LNCaP clone FGC (cell line): Measurements from ENCODE around the gene KIR2DL3.
"Not testable (repeated sequence)": the region's sequence is repeated elsewhere in the genome, so short reads cannot be mapped to it uniquely, and the experiment has no call there.

ENCODE experiments used
- DNase-seq: peaks from one replicate; pipeline ENCODE4 v3.0.0-alpha.2; 2011; ENCODE audit warnings: low read depth
- H3K4me3 ChIP-seq: 2 replicates; pipeline ENCODE4 v1.5.1; 2011; ENCODE audit warnings: mild to moderate bottlenecking, low read depth, low read length, control low read depth
- TF ChIP-seq, protein P1 (sequence below): IDR thresholded peaks from 2 replicates; pipeline ENCODE4 v1.5.1; 2012; ENCODE audit warnings: mild to moderate bottlenecking; ENCODE audit not compliant: control insufficient read depth, insufficient read depth; ENCODE audit errors: extremely low read depth

The KIR2DL3 gene

DNA sequence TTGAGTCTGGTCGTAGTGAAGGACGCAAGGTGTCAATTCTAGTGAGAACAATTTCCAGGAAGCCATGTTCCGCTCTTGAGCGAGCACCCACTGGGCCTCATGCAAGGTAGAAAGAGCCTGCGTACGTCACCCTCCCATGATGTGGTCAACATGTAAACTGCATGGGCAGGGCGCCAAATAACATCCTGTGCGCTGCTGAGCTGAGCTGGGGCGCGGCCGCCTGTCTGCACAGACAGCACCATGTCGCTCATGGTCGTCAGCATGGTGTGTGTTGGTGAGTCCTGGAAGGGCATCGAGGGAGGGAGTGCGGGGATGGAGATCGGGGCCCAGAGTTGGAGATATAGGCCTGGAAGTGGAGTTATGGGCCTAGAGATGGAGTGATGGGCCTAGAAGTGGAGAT lies at the start of gene KIR2DL3:
Gene KIR2DL3 (plus strand): TSS at position 208 of the 400 bp plus-strand sequence. CDS start 33 bp downstream, at position 241.
- not testable (repeated sequence) for DNase-seq, H3K4me3 ChIP-seq

DNA sequence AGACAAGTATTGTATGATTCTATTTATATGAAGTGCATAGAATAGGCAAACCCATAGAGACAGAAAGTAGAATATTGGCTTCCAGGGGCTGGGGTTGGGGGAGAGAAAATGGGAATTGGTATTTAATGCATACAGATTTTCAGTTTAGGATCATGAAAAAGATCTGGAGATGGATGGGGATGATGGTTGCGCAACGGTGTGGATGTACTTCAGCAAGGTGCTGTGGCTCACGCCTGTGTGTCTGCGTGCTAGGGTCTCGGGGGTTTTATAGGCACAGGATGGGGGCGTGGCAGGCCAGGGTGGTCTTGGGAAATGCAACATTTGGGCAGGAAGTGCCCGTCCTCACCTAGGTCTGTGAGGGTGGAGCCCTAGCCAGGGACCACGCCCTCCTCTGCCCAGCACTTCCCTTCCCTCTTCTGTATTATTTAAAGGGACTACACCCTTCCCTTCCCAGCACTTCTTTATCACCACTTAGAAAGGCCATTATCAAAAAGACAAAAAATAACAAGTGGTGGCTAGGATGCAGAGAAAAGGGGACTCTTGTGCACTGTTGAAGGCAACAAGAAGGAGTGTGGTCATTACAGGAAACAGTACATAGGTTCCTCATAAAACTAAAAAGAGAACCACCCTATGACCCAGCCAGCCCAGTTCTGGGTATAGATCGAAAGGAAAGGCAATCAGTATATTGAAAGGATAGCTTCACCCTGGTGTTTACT lies 46.6 kb upstream of the KIR2DL3 start:
- DNase-seq = no peak
- no peak overlapping the region for H3K4me3 ChIP-seq
- TF ChIP-seq, protein P1, sequence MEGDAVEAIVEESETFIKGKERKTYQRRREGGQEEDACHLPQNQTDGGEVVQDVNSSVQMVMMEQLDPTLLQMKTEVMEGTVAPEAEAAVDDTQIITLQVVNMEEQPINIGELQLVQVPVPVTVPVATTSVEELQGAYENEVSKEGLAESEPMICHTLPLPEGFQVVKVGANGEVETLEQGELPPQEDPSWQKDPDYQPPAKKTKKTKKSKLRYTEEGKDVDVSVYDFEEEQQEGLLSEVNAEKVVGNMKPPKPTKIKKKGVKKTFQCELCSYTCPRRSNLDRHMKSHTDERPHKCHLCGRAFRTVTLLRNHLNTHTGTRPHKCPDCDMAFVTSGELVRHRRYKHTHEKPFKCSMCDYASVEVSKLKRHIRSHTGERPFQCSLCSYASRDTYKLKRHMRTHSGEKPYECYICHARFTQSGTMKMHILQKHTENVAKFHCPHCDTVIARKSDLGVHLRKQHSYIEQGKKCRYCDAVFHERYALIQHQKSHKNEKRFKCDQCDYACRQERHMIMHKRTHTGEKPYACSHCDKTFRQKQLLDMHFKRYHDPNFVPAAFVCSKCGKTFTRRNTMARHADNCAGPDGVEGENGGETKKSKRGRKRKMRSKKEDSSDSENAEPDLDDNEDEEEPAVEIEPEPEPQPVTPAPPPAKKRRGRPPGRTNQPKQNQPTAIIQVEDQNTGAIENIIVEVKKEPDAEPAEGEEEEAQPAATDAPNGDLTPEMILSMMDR = no peak

DNA sequence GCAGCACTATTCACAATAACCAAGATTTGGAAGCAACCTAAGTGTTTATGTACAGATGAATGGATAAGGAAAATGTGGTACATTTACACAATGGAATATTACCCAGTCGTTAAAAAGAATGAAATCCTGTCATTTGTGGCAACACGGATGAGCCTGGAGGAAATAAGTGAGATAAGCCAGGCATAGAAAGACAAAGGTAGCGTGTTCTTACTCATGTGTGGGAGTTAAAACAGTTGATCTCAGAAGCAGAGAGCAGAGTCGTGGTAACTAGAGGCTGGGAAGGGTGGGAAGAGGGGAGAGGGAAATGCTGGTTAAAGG lies 46.1 kb upstream of the KIR2DL3 start:
- H3K4me3 ChIP-seq = no peak overlapping the region
- no peak for DNase-seq
- TF ChIP-seq, protein P1 = no peak

GRCh38 chr19:54694648-54695047 lies 43.7 kb upstream of the KIR2DL3 start:
- H3K4me3 ChIP-seq = no peak overlapping the region
- no peak for DNase-seq
- TF ChIP-seq, protein P1 = no peak

- no peak overlapping the region for H3K4me3 ChIP-seq
- no peak for DNase-seq
- TF ChIP-seq, protein P1 = no peak
Measured at GRCh38 chr19:54696117-54696548, 42.2 kb upstream of the KIR2DL3 start.

DNA sequence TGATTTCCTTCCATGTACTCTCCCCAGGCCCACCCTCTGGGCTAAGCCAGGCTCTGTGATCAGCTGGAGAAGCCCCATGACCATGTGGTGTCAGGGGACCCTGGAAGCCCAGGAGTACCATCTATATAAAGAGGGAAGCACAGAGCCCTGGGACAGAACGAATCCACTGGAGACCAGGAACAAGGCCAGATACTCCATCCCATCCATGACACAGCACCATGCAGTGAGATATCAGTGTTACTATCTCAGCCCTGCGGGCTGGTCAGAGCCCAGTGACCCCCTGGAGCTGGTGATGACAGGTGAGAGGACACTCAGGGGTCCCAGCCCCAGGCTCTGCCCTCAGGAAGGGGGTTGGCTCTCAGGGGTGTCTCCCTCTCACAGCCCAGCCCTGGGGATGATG lies 41.5 kb upstream of the KIR2DL3 start:
- TF ChIP-seq, protein P1 = no peak
- no peak overlapping the region for H3K4me3 ChIP-seq
- DNase-seq = no peak

DNA sequence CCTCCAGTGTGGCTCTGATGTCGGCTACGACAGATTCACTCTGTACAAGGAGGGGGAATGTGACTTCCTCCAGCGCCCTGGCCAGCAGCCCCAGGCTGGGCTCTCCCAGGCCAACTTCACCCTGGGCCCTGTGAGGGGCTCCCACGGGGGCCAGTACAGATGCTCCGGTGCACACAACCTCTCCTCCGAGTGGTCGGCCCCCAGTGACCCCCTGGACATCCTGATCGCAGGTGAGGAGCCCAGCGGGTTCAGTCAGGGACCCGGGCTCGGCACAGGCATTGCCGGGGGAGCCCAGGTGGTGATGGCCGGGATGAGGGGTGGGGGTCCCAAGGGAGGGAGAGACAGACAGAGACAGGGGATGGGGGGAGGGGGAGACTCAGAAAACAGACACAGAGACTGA lies 40.6 kb upstream of the KIR2DL3 start:
- not testable (repeated sequence) for DNase-seq, H3K4me3 ChIP-seq

GRCh38 chr19:54704928-54705327 lies 33.4 kb upstream of the KIR2DL3 start:
- TF ChIP-seq, protein P1 = no peak
- no peak for DNase-seq
- no peak overlapping the region for H3K4me3 ChIP-seq
